Measurements from ENCODE around the gene GPC3.

DNA sequence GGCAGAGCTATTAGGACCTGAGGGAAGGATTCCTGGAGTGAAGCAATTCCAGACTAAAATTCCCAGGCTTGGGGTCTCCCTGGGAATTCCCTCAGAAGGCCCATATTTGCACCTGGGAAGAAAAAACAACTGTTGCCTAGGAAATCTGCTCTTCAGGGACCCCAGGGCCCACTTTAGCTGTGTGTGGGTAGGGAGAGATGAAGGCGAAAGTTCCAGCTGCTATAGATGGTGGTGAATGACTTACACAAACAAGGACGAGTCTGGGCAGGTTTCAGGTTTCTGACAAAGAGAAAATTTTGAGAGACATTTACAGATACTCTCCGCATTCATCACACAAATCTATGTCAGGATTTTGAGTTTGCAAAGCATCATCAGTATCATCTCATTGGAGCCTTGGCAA lies 126.1 kb downstream of the GPC3 start:
- TF ChIP-seq, protein P1, sequence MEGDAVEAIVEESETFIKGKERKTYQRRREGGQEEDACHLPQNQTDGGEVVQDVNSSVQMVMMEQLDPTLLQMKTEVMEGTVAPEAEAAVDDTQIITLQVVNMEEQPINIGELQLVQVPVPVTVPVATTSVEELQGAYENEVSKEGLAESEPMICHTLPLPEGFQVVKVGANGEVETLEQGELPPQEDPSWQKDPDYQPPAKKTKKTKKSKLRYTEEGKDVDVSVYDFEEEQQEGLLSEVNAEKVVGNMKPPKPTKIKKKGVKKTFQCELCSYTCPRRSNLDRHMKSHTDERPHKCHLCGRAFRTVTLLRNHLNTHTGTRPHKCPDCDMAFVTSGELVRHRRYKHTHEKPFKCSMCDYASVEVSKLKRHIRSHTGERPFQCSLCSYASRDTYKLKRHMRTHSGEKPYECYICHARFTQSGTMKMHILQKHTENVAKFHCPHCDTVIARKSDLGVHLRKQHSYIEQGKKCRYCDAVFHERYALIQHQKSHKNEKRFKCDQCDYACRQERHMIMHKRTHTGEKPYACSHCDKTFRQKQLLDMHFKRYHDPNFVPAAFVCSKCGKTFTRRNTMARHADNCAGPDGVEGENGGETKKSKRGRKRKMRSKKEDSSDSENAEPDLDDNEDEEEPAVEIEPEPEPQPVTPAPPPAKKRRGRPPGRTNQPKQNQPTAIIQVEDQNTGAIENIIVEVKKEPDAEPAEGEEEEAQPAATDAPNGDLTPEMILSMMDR (IDR thresholded peaks at IDR 0.05; ENCODE audit: low read length): no peak
- TF ChIP-seq EZH2 (IDR thresholded peaks at IDR 0.05; ENCODE audit: borderline replicate concordance, low read length): no peak
